Suprapubic skin (tissue), 4 donors: ENCODE results near the gene CXCR1.

ENCODE experiments used
- EP300 ChIP-seq: sonication (generic); formaldehyde crosslinking; IDR thresholded peaks from one replicate; pipeline ENCODE4 v1.6.1; 2017; ENCODE audit warnings: antibody characterized with exemption
- POLR2A ChIP-seq, 2 donors: fragments of 450-650 bp; IDR thresholded peaks; one replicate each; pipeline ENCODE4 v1.6.1; 2017; ENCODE audit warnings: antibody characterized with exemption in 2 of 2, mild to moderate bottlenecking in 2 of 2, moderate library complexity in 2 of 2
- POLR2AphosphoS5 ChIP-seq, 3 donors: sonication (generic); formaldehyde crosslinking; IDR thresholded peaks; one replicate each; pipeline ENCODE4 v1.6.1; 2017; ENCODE audit warnings: antibody characterized with exemption in 3 of 3
- TF ChIP-seq, protein P1 (sequence below), 2 donors: fragments of 200-600 bp in 1 of 2; fragments of 450-650 bp in 1 of 2; sonication (generic) in 1 of 2; IDR thresholded peaks; one replicate each; pipeline ENCODE4 v1.5.1; 2016 to 2019; ENCODE audit warnings: antibody characterized with exemption in 2 of 2, mild to moderate bottlenecking in 1 of 2, moderate library complexity in 1 of 2

DNA sequence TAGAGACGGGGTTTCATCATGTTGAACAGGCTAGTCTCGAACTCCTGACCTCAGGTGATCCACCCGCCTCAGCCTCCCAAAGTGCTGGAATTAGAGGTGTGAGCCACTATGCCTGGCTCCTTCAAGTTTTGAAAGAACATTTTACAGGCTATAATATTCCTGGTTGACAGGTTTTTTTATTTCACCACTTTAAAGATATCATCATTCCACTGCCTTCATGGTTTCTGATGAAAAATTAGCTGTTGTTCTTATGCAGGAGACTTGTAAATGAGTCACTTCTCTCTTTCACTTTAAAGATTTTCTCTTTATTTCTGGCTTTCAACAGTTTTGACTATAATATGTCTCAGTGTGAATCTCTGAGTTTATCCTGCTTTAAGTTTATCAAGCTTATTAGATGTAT is 42.3 kb upstream of the CXCR1 start:
- TF ChIP-seq POLR2AphosphoS5 (IDR thresholded peaks at IDR 0.05) (no peak), POLR2A (IDR thresholded peaks at IDR 0.05) (no peak), EP300 (no peak)
- TF ChIP-seq, protein P1, sequence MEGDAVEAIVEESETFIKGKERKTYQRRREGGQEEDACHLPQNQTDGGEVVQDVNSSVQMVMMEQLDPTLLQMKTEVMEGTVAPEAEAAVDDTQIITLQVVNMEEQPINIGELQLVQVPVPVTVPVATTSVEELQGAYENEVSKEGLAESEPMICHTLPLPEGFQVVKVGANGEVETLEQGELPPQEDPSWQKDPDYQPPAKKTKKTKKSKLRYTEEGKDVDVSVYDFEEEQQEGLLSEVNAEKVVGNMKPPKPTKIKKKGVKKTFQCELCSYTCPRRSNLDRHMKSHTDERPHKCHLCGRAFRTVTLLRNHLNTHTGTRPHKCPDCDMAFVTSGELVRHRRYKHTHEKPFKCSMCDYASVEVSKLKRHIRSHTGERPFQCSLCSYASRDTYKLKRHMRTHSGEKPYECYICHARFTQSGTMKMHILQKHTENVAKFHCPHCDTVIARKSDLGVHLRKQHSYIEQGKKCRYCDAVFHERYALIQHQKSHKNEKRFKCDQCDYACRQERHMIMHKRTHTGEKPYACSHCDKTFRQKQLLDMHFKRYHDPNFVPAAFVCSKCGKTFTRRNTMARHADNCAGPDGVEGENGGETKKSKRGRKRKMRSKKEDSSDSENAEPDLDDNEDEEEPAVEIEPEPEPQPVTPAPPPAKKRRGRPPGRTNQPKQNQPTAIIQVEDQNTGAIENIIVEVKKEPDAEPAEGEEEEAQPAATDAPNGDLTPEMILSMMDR (IDR thresholded peaks at IDR 0.05): no peak
